HepG2 (cell line): Measurements from ENCODE around the gene FSTL1. TPM values are rescaled to one million over a fixed set of nuclear protein-coding genes. Genes with fewer than 3 reads are reported as not detected.

Experiments
- ATAC-seq: fragments of 200-7000 bp; cut with Tn5 transposase; 3 replicates; pipeline ENCODE4 v1.9.1; 2020; ENCODE audit warnings: mild to moderate bottlenecking, moderate library complexity
- BruUV-seq: library from RNA; stranded (reverse); fragments of 400-500 nt; replicated peaks from 2 replicates; lab custom pipeline; 2021; lab: Mats Ljungman, UMichigan
- CTCF ChIA-PET: fragments of 300-600 bp; formaldehyde crosslinking; extraction: SDS; loops from one replicate; lab custom pipeline; 2021; ENCODE audit warnings: low total read pairs, inconsistent platforms, low intra/inter-chr PET ratio; lab: Yijun Ruan, JAX
- POLR2A ChIA-PET: fragments of 350-600 bp; sonication (Branson Sonifier 250); formaldehyde crosslinking; loops from one replicate; lab custom pipeline; 2020; ENCODE audit warnings: antibody characterized with exemption, inconsistent platforms; lab: Yijun Ruan, JAX
- DNase-seq: peaks from one replicate; pipeline ENCODE4 v3.0.0-alpha.2; 2015; ENCODE audit warnings: low spot score
- FAIRE-seq: peaks from 3 replicates; lab custom pipeline; 2011; peaks lifted over from hg19 to GRCh38; lab: Jason Lieb, UNC
- H2AFZ ChIP-seq: one replicate; pipeline ENCODE4 v1.6.1; 2011; ENCODE audit warnings: low read length, inconsistent platforms
- H3K27ac ChIP-seq: fragments of 300-600 bp; 3 replicates; pipeline ENCODE4 v1.8.0; 2011; ENCODE audit warnings: mixed run types, mild to moderate bottlenecking, mixed read lengths, low read length, inconsistent platforms; ENCODE audit not compliant: insufficient read depth; ENCODE audit errors: extremely low read length
- H3K27me3 ChIP-seq, 2 experiments: fragments of 200-600 bp in 1 of 2; 2 replicates in 1 of 2; 3 replicates in 1 of 2; pipeline versions ENCODE4 v1.6.0 to v1.8.0; 2011; ENCODE audit warnings: low read length in 2 of 2, mild to moderate bottlenecking in 2 of 2, moderate library complexity in 2 of 2, inconsistent platforms in 1 of 2; ENCODE audit not compliant: insufficient read depth in 2 of 2, control insufficient read depth in 1 of 2
- H3K36me3 ChIP-seq, 2 experiments: fragments of 200-600 bp in 1 of 2; replicated peaks in 1 of 2; 2 replicates in 1 of 2; 3 replicates in 1 of 2; pipeline versions ENCODE4 v1.5.1 to v1.8.0; 2011; ENCODE audit warnings: low read length in 2 of 2, inconsistent platforms in 1 of 2; ENCODE audit not compliant: insufficient read depth in 2 of 2, control insufficient read depth in 1 of 2
- H3K4me1 ChIP-seq: 2 replicates; pipeline ENCODE4 v1.5.1; 2012; ENCODE audit warnings: low read length, inconsistent platforms; ENCODE audit not compliant: insufficient read depth
- H3K4me2 ChIP-seq: 2 replicates; pipeline ENCODE4 v1.6.0; 2011; ENCODE audit warnings: low read depth, low read length, inconsistent platforms
- H3K4me3 ChIP-seq, 3 experiments: fragments of 200-600 bp in 1 of 3; sonication (generic), shearing (Covaris generic) in 1 of 3; replicated peaks in 1 of 3; 2 replicates each; pipeline ENCODE4 v1.5.1; 2011 to 2016; ENCODE audit warnings: low read length in 3 of 3, inconsistent platforms in 2 of 3, low read depth in 2 of 3, mild to moderate bottlenecking in 2 of 3, control low read depth in 1 of 3, mixed read lengths in 1 of 3; ENCODE audit not compliant: insufficient read depth in 1 of 3
- H3K79me2 ChIP-seq: one replicate; pipeline ENCODE4 v1.6.1; 2011; ENCODE audit warnings: low read length, inconsistent platforms; ENCODE audit not compliant: insufficient read depth
- H3K9ac ChIP-seq: 2 replicates; pipeline ENCODE4 v1.6.0; 2011; ENCODE audit warnings: mild to moderate bottlenecking, low read depth, low read length, inconsistent platforms; ENCODE audit not compliant: insufficient read depth
- H3K9me3 ChIP-seq: 2 replicates; pipeline ENCODE4 v1.5.1; 2012; ENCODE audit warnings: mild to moderate bottlenecking, low read length
- H4K20me1 ChIP-seq: 2 replicates; pipeline ENCODE4 v1.6.0; 2011; ENCODE audit warnings: inconsistent platforms, mild to moderate bottlenecking, low read length, moderate library complexity; ENCODE audit not compliant: insufficient read depth
- CHD4 ChIP-seq: fragments of 200-600 bp; sonication (generic); IDR thresholded peaks from 2 replicates; pipeline ENCODE4 v1.7.0; 2017; ENCODE audit warnings: mild to moderate bottlenecking, low read length, borderline replicate concordance
- ESRRA ChIP-seq: sonication (generic); formaldehyde crosslinking; IDR thresholded peaks from 2 replicates; pipeline ENCODE4 v1.5.1; 2020; ENCODE audit warnings: mild to moderate bottlenecking, low read depth, missing genetic modification reagents
- FIP1L1 ChIP-seq: fragments of 200-400 bp; formaldehyde crosslinking; IDR thresholded peaks from 2 replicates; pipeline ENCODE4 v1.6.1; 2018; ENCODE audit warnings: low read depth, mild to moderate bottlenecking, low read length, moderate library complexity, borderline replicate concordance; ENCODE audit not compliant: insufficient read depth
- GLMP ChIP-seq: sonication (generic); formaldehyde crosslinking; IDR thresholded peaks from 2 replicates; pipeline ENCODE4 v1.9.0; 2021; ENCODE audit warnings: missing genetic modification reagents, mild to moderate bottlenecking, borderline replicate concordance
- MXD1 ChIP-seq: sonication (generic); formaldehyde crosslinking; IDR thresholded peaks from 2 replicates; pipeline ENCODE4 v1.4.0; 2020; ENCODE audit warnings: mild to moderate bottlenecking, missing genetic modification reagents
- MYC ChIP-seq: sonication (generic); formaldehyde crosslinking; IDR thresholded peaks from 2 replicates; pipeline ENCODE4 v1.9.0; 2021; ENCODE audit warnings: missing genetic modification reagents, borderline replicate concordance
- NR2C2 ChIP-seq: sonication (generic); formaldehyde crosslinking; IDR thresholded peaks from 2 replicates; pipeline ENCODE4 v1.4.0; 2020; ENCODE audit warnings: missing genetic modification reagents, mild to moderate bottlenecking, moderate library complexity, borderline replicate concordance
- RBM22 ChIP-seq: fragments of 200-400 bp; formaldehyde crosslinking; optimal IDR thresholded peaks from 2 replicates; pipeline ENCODE3; 2017; ENCODE audit warnings: mild to moderate bottlenecking, low read length, moderate library complexity
- RFX5 ChIP-seq: IDR thresholded peaks from 2 replicates; pipeline ENCODE4 v1.6.1; 2011; ENCODE audit warnings: low read depth, low read length, improper control_type of control experiment
- SMYD3 ChIP-seq: sonication (generic); formaldehyde crosslinking; IDR thresholded peaks from 2 replicates; pipeline ENCODE4 v1.8.1; 2023; ENCODE audit warnings: mild to moderate bottlenecking, missing genetic modification reagents
- ZFP37 ChIP-seq: sonication (generic); formaldehyde crosslinking; IDR thresholded peaks from 2 replicates; pipeline ENCODE4 v1.4.0; 2020; ENCODE audit warnings: missing genetic modification reagents, borderline replicate concordance
- ZNF563 ChIP-seq: sonication (generic); formaldehyde crosslinking; IDR thresholded peaks from 2 replicates; pipeline ENCODE4 v1.8.0; 2022; ENCODE audit warnings: mild to moderate bottlenecking, moderate library complexity, missing genetic modification reagents
- ZNF574 ChIP-seq: sonication (generic); formaldehyde crosslinking; IDR thresholded peaks from 2 replicates; pipeline ENCODE4 v1.4.0; 2020; ENCODE audit warnings: missing genetic modification reagents
- ZNF781 ChIP-seq: sonication (generic); formaldehyde crosslinking; IDR thresholded peaks from 2 replicates; pipeline ENCODE4 v1.5.1; 2020; ENCODE audit warnings: borderline replicate concordance, mild to moderate bottlenecking, missing genetic modification reagents; ENCODE audit errors: not compliant biosample characterization
- ZSCAN29 ChIP-seq: sonication (generic); formaldehyde crosslinking; conservative IDR thresholded peaks from 2 replicates; pipeline ENCODE4 v1.4.0; 2020; ENCODE audit warnings: mild to moderate bottlenecking, missing genetic modification reagents
- WGBS: methylation state at CpG from one replicate; pipeline ENCODE4 v1.1.6; 2017; ENCODE audit warnings: low lambda C conversion rate; 5-methylcytosine and 5-hydroxymethylcytosine counted together
- in situ Hi-C: cut with HindIII; loops from 2 replicates; pipeline ENCODE4 v1.10.0; 2017; ENCODE audit warnings: low pct_unique_long_range_greater_than_20kb; ENCODE audit not compliant: extremely low pct_ligation_motif_present
- intact Hi-C: fragments of 100-400 bp; cut with micrococcal nuclease; formaldehyde crosslinking; loops from one replicate; pipeline ENCODE4 v1.10.0; 2022; ENCODE audit not compliant: unreplicated experiment
- polyA plus RNA-seq, 8 experiments: library from polyadenylated mRNA; depleted of rRNA in 3 of 8; stranded (reverse) in 7 of 8; unstranded in 1 of 8; fragments of >200 nt; fragmentation: Illumina TruSeq in 4 of 8; extraction: Trizol in 4 of 8; gene quantifications; 2 replicates each; pipeline versions ENCODE4 v1.2.1 to v1.2.3, GENCODE V29; 2011 to 2016; ENCODE audit warnings: low read depth in 4 of 8, missing spikeins in 1 of 8, mixed read lengths in 1 of 8; ENCODE audit not compliant: insufficient read depth in 1 of 8
- total RNA-seq, 5 experiments: library from RNA; depleted of rRNA; stranded (reverse); fragments of >200 nt; fragmentation: Illumina TruSeq; extraction: Trizol; gene quantifications; 2 replicates each; pipeline ENCODE4 v1.2.3, GENCODE V29; 2016; ENCODE audit warnings: low read depth in 1 of 5

Gene FSTL1
- total and polyA plus RNA-seq, 2 of the 13 experiments (the other 11 are each of a cell fraction or from before 2014, with no cell fraction given): 0.07 to 0.29 TPM

- no peak for TF ChIP-seq GLMP (CRISPR knock-in tag)
Observed at GRCh38 chr3:120421926-120422325, 28.9 kb downstream of the FSTL1 start (continued).

- no peak overlapping the region for H3K27ac ChIP-seq
- intact Hi-C loops (no loop called here), in situ Hi-C loops (loop anchor here (5.0 kb wide), 1 partner anchor 136 kb away; no protein-coding TSS in a partner anchor)
- H3K27me3 ChIP-seq: peaks cover 1 to 10% of the 10 kb centered on the region in 2 experiments; a peak in 3 of 5 replicates
- FAIRE-seq (no peak), ATAC-seq (no peak), DNase-seq (no peak)
- H4K20me1 ChIP-seq: no peaks in the 10 kb centered on the region
- H3K36me3 ChIP-seq: no peaks in the 10 kb centered on the region
- no TSS peak for BruUV-seq
- POLR2A ChIA-PET: no interaction called here
- peaks cover 17% of the 10 kb centered on the region for H3K4me1 ChIP-seq
- H2AFZ ChIP-seq: no peak overlapping the region
- no peak overlapping the region for H3K4me3 ChIP-seq
- H3K4me2 ChIP-seq: no peak overlapping the region
- H3K79me2 ChIP-seq: no peaks in the 10 kb centered on the region
- CTCF ChIA-PET: no interaction called here
- no peak overlapping the region for H3K9ac ChIP-seq
- H3K9me3 ChIP-seq: no peaks in the 10 kb centered on the region
- no peak for TF ChIP-seq ZNF781 (CRISPR knock-in tag)
- no peak for TF ChIP-seq ZSCAN29 (CRISPR knock-in tag)
- no peak for TF ChIP-seq RBM22
- TF ChIP-seq ZFP37: no peak
- TF ChIP-seq CHD4: no peak
- TF ChIP-seq MXD1: no peak
- TF ChIP-seq FIP1L1: no peak
- TF ChIP-seq ZNF574 (CRISPR knock-in tag): no peak
- no peak for TF ChIP-seq SMYD3 (CRISPR knock-in tag)
- no peak for TF ChIP-seq MYC
- no peak for TF ChIP-seq ZNF563 (CRISPR knock-in tag)
- TF ChIP-seq NR2C2 (CRISPR knock-in tag): no peak
- no peak for TF ChIP-seq RFX5
- no peak for TF ChIP-seq ESRRA (CRISPR knock-in tag)
- TF ChIP-seq, all 625 proteins: peak for 0
- 8% methylated on average over 6 of the region's 6 CpGs for WGBS
Observed at GRCh38 chr3:120420928-120421551, 29.8 kb downstream of the FSTL1 start.
